ENCODE results near the gene HERPUD2.

- TF ChIP-seq EZH2 (IDR thresholded peaks at IDR 0.05; ENCODE audit: insufficient read depth, poor library complexity, severe bottlenecking), result no peak
- no peak for TF ChIP-seq EZH2phosphoT487 (IDR thresholded peaks at IDR 0.05; ENCODE audit: insufficient read depth, low read depth)
Measured at GRCh38 chr7:35617041-35617440, 77.9 kb downstream of the HERPUD2 start.
